Measurements from ENCODE around the gene SLX9.

DNA sequence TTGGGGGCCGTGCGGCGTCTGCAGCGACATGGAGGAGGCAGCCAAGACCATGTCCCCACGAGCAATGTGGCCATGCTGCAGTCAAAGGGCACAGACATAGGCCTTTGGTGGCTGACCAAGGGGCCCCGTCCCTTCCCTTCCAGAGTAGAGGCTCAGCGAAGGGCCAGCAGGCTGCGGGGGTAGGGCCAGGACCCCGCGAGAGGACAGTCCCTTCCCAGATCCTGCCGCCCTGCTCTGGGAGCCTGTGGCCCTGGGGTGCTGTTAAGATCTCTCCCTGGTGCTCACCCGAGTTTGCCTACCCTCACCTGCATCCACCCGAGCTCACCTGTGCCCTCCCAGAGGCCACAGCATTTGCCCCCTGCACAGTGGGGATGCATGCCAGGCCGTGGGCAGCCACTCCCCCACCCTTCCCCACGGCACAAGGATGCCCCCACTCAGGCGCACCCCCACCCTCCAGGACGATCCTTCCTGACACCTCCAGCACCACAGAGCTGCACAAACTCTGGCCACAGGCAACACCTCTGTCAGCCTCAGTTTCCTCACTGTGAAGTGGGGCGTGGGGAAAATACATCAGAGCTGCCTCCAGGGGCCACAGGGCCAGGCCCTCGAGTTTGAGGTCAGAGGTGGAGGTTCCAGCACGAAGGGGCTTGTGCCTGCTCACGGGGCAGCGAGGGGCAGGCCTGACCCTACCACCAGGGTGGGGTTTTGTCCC, 34.7 kb upstream of the SLX9 start:
- no peak for TF ChIP-seq POLR2A (IDR thresholded peaks at IDR 0.05; ENCODE audit: low read depth, low read length)
- no peak for TF ChIP-seq POLR2AphosphoS5 (IDR thresholded peaks at IDR 0.05; ENCODE audit: low read depth, low read length)
